Fibroblast of skin of abdomen (primary cell): ENCODE measurements around the gene OR10G2. TPM values are rescaled to one million over a fixed set of nuclear protein-coding genes. Genes with fewer than 3 reads are reported as not detected.
"Not testable (repeated sequence)": the region's sequence is repeated elsewhere in the genome, so short reads cannot be mapped to it uniquely, and the experiment has no call there.

Experiments used
- DNase-seq: peaks from one replicate; pipeline ENCODE4 v3.0.0-alpha.2; 2013
- polyA plus RNA-seq, 2 experiments: library from polyadenylated mRNA; unstranded; fragments of 120-200 nt; gene quantifications; one replicate each; pipeline ENCODE4 v1.2.1, GENCODE V29; 2013; ENCODE audit not compliant: insufficient read length in 2 of 2

OR10G2 gene, protein sequence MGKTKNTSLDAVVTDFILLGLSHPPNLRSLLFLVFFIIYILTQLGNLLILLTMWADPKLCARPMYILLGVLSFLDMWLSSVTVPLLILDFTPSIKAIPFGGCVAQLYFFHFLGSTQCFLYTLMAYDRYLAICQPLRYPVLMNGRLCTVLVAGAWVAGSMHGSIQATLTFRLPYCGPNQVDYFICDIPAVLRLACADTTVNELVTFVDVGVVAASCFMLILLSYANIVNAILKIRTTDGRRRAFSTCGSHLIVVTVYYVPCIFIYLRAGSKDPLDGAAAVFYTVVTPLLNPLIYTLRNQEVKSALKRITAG
- polyA plus RNA-seq (2013, experiment 1 of 2; ENCODE audit: insufficient read length): not detected
- not detected for polyA plus RNA-seq (2013, experiment 2 of 2; ENCODE audit: insufficient read length)

DNA sequence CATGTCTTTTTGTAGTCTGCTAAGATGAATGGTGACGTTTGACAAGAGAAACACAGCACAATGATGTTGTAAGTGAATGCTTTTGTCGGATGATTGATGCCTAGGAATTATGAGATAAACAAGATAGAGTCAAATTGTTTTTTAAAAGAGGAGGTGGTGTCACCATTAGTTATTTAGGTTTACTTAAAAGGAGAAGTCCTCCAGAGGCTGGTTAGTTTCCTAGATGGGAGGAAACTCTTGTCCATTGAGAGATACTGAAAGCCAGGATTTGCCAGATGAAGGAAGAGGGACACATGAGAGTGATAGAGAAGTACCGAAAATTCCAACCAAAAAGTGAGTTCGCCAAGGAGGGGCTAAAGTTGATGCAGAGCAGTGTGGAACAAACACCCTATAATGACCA, at the start of gene OR10G2:
OR10G2 (minus strand) TSS at position 101 of the 400 bp plus-strand sequence; CDS start at position 3, 98 bp downstream.
- DNase-seq: no peak

DNA sequence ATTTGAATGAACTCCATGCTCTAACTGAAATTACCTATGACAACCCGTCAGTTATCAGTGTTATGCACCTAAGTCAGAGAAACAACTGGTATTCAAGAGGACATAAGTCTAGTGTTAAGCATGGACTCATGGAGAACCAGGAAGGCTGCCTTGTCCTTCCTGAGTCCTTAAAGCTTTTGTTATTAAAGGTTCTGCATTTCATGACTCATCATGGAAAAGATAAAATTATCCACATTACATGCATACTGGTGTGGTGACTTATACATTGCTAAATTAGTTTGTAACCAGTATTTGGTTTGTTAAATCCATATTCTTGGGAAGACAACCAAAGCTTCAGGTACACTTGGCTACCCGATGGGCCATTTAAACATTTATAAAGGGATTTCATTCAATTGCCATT, 45.3 kb upstream of the OR10G2 start:
- peak; percentile 4 for DNase-seq

DNA sequence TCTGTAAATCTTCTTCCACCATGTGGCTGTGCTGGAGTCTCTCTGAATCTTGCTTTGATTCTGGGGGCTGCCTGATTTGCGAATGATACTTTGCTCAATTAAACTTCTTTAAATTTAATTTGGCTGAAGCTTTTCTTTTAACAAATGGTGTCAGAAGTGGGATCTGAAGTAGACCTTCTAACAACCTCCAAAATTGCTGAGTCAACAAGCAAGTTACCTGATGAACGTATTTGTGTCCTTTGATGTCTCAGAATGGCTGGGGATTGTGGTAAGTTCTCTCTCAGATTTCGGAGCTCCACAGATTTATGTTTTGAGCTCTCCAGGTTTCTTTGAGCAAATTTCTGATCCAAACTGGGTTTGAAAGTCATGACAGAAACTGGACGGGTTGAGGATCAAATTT, 40.8 kb upstream of the OR10G2 start:
- DNase-seq: no peak

DNA sequence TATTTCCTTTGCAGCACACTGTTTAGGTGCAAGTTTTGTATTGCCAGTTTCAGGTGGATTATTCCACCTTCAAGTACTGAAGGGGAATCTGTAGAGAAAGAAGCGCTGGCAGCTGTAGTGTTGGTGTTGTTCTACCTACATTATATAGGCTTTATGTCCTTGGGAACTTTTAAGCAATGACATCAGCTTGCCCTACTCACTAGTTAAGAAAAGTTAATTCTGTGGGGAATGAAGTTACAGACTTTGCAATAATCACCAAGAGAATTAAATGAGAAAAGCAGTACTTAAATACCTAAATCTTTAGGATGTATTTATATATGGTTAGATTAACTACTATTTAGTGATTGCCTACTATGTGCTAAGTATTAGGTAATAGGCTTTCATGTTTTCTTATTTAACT, 39.0 kb upstream of the OR10G2 start, which contains the start of gene OR4E1:
OR4E1 (minus strand) TSS at position 101 of the 400 bp plus-strand sequence. CDS start 2,883 bp downstream, outside the sequence.
- DNase-seq: no peak

- no peak for DNase-seq
These were observed 37.4 kb upstream of the OR10G2 start for GRCh38 chr14:21672116-21672515.

- no peak for DNase-seq
These were observed 36.6 kb upstream of the OR10G2 start for GRCh38 chr14:21671371-21671770.

DNA sequence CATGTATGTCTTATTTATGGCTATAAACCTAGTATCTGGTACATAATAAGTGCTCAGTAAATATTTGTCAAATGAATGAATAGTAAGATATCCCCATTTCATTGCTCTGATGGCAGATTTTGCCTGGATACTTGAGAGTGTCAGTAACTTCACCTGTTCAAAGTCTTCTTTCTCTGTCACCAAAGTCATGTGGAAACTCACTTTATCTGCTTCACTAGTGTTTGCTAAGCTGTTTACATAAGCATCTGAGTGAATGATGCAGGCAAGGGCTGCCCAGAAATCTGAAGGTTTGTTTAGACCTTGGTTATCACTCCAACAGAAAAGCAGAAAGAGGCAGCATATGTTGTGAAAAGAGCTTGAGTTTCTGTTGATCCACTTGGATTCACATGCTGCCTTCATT, 34.5 kb upstream of the OR10G2 start:
- DNase-seq: no peak

DNA sequence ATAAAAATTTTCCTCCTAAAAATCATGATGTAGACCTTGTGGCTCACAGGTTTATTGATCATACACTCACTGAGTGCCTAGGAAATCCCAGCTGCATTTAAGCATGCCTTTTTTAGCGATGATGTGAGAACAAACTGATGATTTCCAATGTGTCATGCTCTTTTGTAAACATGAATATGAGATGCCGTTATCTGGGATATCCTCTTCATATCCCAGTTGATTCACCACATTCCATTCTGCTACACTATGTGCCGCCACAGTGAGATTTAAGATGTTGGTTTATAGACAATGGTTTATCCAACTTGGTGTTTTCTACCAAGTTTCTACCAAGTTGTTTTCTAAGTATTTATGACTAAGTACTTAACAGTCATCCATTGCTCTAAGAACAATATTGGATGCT, 33.6 kb upstream of the OR10G2 start:
- DNase-seq: peak; percentile 4

GRCh38 chr14:21656980-21657379, 22.2 kb upstream of the OR10G2 start:
- DNase-seq: no peak

DNA sequence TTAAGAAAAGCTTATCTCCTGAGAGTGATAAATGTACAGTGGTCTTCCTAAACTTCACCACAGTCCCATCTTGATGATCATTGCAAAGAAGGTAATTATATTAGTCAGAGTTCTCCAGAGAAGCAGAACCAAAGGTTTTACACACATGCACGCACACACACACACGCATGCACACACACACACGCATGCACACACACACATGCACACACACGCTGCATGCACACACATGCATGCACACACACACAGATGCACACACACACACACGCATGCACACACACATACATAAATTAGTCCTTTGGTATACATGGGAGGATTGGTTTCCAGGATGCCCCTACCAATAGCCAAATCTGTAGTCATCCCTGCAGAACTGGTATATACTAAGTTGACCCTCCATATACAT, 19.5 kb upstream of the OR10G2 start:
- DNase-seq: no peak

DNA sequence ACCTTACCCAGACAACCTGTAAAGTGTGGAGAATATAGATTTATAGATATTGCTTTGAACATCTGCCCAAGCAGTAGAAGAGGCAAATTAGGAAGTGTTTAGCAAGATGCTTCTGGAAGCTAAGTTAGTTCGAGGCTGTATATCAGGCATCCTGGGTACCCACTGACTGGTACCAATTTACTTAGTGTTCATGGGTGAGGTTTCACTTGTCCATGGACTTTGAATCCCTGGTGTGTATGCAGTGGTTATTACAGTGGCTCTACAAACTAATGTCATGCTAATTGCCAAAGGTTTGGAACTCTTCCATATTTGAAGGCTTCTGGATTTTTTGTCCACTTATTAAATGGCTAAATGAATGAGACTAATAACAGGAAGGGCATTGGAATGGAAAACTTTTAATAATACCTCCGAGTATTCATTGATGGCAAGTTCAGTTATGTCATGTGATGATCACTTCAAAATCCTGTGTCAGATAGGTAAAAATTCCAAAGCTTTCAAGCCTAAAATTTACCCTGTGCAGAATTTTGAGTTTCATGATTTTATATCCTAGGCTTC, 18.7 kb upstream of the OR10G2 start, which contains the start of gene OR4E2:
OR4E2 (plus strand) TSS at position 505 of the 555 bp plus-strand sequence. CDS start 11,248 bp downstream, outside the sequence.
- no peak for DNase-seq

DNA sequence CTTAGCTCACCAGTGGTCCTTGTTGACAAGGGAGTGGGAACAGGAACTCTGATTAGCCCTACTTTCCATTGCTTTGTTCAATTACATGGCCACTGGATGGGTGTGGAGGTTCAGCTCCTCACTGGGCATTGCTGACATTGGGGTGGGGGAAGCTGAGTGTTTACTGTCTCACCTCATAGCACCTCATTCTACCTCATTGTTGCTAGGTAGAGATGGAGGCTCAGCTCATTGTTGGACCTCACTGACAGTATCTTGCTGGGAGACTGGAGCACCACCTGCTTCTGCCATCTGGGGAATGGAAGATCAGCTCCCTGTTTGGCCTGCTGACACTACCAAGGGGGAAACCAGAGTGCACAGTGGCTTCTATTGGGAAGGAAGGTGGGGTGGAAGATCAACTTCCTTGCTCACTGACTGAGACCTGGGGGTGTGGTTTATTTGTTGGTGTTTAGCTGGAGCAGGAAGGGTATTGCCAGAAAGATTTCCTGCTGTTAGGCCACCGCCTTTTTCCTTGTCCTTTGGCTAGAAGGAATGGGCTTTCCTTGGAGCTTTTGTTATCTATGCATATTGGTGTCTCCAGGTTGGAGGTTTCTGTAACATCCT, 17.6 kb upstream of the OR10G2 start:
- DNase-seq: no peak

DNA sequence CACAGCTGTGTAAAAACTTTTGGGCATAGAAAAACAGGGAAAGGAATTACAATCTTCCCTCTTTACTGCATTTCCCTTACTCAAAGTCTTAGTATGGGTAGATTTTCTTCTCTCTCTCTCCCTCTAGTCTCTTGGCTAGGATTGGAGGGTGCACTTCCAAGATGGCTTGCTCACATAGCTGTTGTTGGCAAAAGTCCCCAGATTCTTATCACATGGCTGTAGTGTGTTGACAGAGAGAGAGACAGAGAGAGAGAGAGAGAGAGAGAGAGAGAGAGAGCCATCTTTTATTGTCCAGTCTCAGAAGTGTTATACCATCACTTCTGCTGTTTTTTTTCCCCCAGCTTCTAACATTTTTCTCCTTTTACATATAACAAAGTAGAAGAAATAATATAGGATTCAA, 12.6 kb upstream of the OR10G2 start:
- DNase-seq: no peak

DNA sequence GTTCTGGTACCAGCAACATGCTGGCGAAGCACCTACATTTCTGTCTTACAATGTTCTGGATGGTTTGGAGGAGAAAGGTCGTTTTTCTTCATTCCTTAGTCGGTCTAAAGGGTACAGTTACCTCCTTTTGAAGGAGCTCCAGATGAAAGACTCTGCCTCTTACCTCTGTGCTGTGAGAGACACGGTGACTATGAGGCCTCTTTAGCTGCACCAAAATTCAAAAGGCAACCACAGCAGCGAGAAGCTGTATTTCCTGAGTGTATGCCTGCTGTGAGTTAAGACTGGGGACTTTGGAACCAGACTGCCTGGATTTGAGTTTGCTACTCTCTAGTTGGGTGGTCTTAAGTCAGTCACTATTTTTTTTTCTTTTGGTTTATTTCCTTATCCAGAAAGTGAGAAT, 8.7 kb upstream of the OR10G2 start:
- no peak for DNase-seq

DNA sequence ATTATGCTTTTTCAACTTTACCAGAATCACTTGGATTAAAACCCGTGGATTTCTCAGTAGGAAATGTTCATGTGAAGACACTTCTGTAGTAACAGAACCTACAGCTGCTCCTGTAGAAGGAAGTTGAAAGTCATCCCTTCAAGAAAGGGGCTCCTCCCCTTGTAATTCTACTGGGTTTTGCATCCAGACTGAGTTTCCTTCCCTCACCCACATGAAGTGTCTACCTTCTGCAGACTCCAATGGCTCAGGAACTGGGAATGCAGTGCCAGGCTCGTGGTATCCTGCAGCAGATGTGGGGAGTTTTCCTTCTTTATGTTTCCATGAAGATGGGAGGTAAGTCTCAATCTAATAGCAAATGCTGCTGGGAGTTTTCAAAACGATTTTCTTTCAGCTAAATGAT, 7.9 kb upstream of the OR10G2 start:
- DNase-seq: no peak

GRCh38 chr14:21631084-21631483, 3.7 kb downstream of the OR10G2 start:
- DNase-seq: no peak

DNA sequence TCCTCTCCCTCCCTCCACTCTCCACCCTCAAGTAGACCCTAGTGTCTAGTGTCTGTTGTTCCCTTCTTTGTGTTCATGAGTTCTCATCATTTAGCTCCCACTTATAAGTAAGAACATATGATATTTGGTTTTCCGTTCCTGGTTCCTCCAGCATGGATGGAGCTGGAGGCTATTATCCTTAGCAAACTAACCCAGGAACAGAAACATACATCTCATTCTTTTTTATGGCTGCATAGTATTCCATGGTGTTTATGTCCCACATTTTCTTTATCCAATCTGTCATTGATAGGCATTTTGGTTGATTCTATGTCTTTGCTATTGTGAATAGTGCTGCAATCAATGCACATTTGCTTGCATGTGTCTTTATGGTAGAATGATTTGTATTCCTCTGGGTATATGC, 4.2 kb downstream of the OR10G2 start:
- not testable (repeated sequence) for DNase-seq

- no peak for DNase-seq
These were observed 8.1 kb downstream of the OR10G2 start for GRCh38 chr14:21626491-21627230.

- no peak for DNase-seq
These were observed 17.1 kb downstream of the OR10G2 start for GRCh38 chr14:21617614-21618013.

- DNase-seq: no peak
These were observed 20.5 kb downstream of the OR10G2 start for GRCh38 chr14:21614240-21614639.

- DNase-seq: no peak
These were observed 22.4 kb downstream of the OR10G2 start for GRCh38 chr14:21612324-21612723.

- DNase-seq: not testable (repeated sequence)
These were observed 32.6 kb downstream of the OR10G2 start for GRCh38 chr14:21602181-21602580.

DNA sequence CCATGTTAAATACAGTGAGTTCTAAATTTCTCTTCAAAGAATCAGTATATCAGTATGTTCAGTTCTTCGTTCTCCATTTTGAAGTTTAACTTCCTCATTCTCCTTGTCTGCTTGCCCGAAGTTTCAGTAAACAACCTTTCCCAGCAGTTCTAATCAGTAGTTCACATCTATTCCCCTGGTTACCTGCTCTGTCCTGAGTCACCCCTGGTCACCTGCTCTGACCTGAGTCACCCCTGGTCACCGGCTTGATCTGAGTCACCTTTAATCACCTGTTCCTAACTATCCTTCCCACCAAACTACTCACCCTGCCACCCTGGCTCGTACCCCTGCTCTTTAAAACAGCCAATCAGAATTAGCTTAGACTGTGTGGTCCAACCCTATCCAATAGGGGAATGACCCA, 45.4 kb downstream of the OR10G2 start:
- DNase-seq: no peak
